H1 (cell line): ENCODE results near the gene NET1. TPM values are rescaled to one million over a fixed set of nuclear protein-coding genes. Genes with fewer than 3 reads are reported as not detected.

Experiments
- CTCF ChIA-PET: fragments of 300-600 bp; sonication (Branson Sonifier 250); formaldehyde crosslinking; loops from one replicate; lab custom pipeline; 2021; ENCODE audit not compliant: partially characterized antibody; lab: Charles Lee
- POLR2A ChIA-PET: fragments of 300-600 bp; sonication (Branson Sonifier 250); formaldehyde crosslinking; loops from one replicate; lab custom pipeline; 2021; ENCODE audit warnings: inconsistent platforms; ENCODE audit not compliant: partially characterized antibody; lab: Charles Lee
- DNase-seq, 2 experiments: peaks; one replicate each; pipeline versions ENCODE4 v3.0.0 to v3.0.0-alpha.2; 2010 to 2022; ENCODE audit warnings: low spot score in 2 of 2, low read depth in 1 of 2, mixed read lengths in 1 of 2
- FAIRE-seq: peaks from 2 replicates; lab custom pipeline; 2011; peaks lifted over from hg19 to GRCh38; lab: Jason Lieb, UNC
- H2AFZ ChIP-seq: 2 replicates; pipeline ENCODE4 v1.8.1; 2012; ENCODE audit warnings: low read length, inconsistent platforms
- H2AK5ac ChIP-seq: 2 replicates; pipeline ENCODE4 v1.6.1; 2013; ENCODE audit warnings: low read depth, low read length
- H2BK120ac ChIP-seq: replicated peaks from 2 replicates; pipeline ENCODE3; 2013; ENCODE audit warnings: low read depth, low read length, inconsistent platforms
- H2BK12ac ChIP-seq: 2 replicates; pipeline ENCODE4 v1.6.1; 2013; ENCODE audit warnings: low read depth, low read length
- H2BK15ac ChIP-seq: 2 replicates; pipeline ENCODE4 v1.6.1; 2013; ENCODE audit warnings: low read length
- H2BK20ac ChIP-seq: 2 replicates; pipeline ENCODE4 v1.6.1; 2013; ENCODE audit warnings: low read length
- H2BK5ac ChIP-seq: 2 replicates; pipeline ENCODE4 v1.6.1; 2013; ENCODE audit warnings: low read depth, low read length
- H3K14ac ChIP-seq: 2 replicates; pipeline ENCODE4 v1.6.1; 2013; ENCODE audit warnings: inconsistent platforms; ENCODE audit not compliant: insufficient read length
- H3K18ac ChIP-seq: 2 replicates; pipeline ENCODE4 v1.6.1; 2013; ENCODE audit warnings: low read length; ENCODE audit errors: extremely low read depth
- H3K23ac ChIP-seq: 2 replicates; pipeline ENCODE4 v1.6.1; 2013; ENCODE audit warnings: inconsistent platforms; ENCODE audit not compliant: insufficient read length
- H3K23me2 ChIP-seq: 2 replicates; pipeline ENCODE4 v1.6.1; 2013; ENCODE audit warnings: low read depth, low read length
- H3K27ac ChIP-seq: 2 replicates; pipeline ENCODE4 v1.6.1; 2011; ENCODE audit warnings: low read depth, low read length, inconsistent platforms
- H3K27me3 ChIP-seq, 4 experiments: replicated peaks in 1 of 4; 1 replicate in 1 of 4; 2 replicates in 3 of 4; pipeline versions ENCODE4 v1.6.1 to v1.8.1; 2011 to 2013; ENCODE audit warnings: low read length in 3 of 4, mild to moderate bottlenecking in 3 of 4, inconsistent platforms in 2 of 4, mixed read lengths in 2 of 4, moderate library complexity in 1 of 4; ENCODE audit not compliant: control insufficient read depth in 3 of 4, insufficient read depth in 3 of 4; ENCODE audit errors: extremely low read depth in 1 of 4
- H3K36me3 ChIP-seq, 4 experiments: 2 replicates each; pipeline versions ENCODE4 v1.6.1 to v1.8.1; 2011 to 2013; ENCODE audit warnings: mild to moderate bottlenecking in 4 of 4, low read length in 3 of 4, moderate library complexity in 2 of 4, control low read depth in 1 of 4, inconsistent platforms in 1 of 4; ENCODE audit not compliant: insufficient read depth in 4 of 4, control insufficient read depth in 2 of 4
- H3K4ac ChIP-seq: replicated peaks from 2 replicates; pipeline ENCODE3; 2013; ENCODE audit warnings: low read length, low read depth, mixed read lengths, inconsistent platforms; ENCODE audit not compliant: insufficient read length
- H3K4me1 ChIP-seq, 4 experiments: replicated peaks in 1 of 4; 1 replicate in 1 of 4; 2 replicates in 3 of 4; pipeline versions ENCODE4 v1.6.1 to v1.8.1; 2011 to 2013; ENCODE audit warnings: low read length in 3 of 4, inconsistent platforms in 2 of 4, mixed read lengths in 1 of 4; ENCODE audit not compliant: insufficient read depth in 4 of 4, control insufficient read depth in 3 of 4
- H3K4me2 ChIP-seq, 2 experiments: 2 replicates each; pipeline versions ENCODE4 v1.6.1 to v1.8.1; 2011 to 2013; ENCODE audit warnings: low read depth in 2 of 2, low read length in 2 of 2, control low read depth in 1 of 2, inconsistent platforms in 1 of 2, mild to moderate bottlenecking in 1 of 2; ENCODE audit not compliant: insufficient read depth in 1 of 2
- H3K4me3 ChIP-seq, 4 experiments: fragments of 200-600, 300-600 bp in 1 of 4; sonication (generic), shearing (Covaris generic), sonication (Bioruptor Twin) in 1 of 4; 2 replicates each; pipeline versions ENCODE4 v1.5.1 to v1.8.1; 2011 to 2016; ENCODE audit warnings: low read length in 4 of 4, low read depth in 3 of 4, control low read depth in 2 of 4, inconsistent platforms in 2 of 4, mild to moderate bottlenecking in 2 of 4, mixed read lengths in 1 of 4, moderate library complexity in 1 of 4; ENCODE audit not compliant: insufficient read depth in 2 of 4; ENCODE audit errors: extremely low read depth in 1 of 4
- H3K56ac ChIP-seq: replicated peaks from 2 replicates; pipeline ENCODE3; 2013; ENCODE audit warnings: low read depth, mild to moderate bottlenecking, mixed read lengths, low read length, inconsistent platforms; ENCODE audit not compliant: insufficient read length
- H3K79me1 ChIP-seq: 2 replicates; pipeline ENCODE4 v1.6.1; 2013; ENCODE audit warnings: low read depth, low read length, control low read depth
- H3K79me2 ChIP-seq, 2 experiments: 2 replicates each; pipeline versions ENCODE4 v1.6.1 to v1.8.1; 2012 to 2013; ENCODE audit warnings: low read length in 2 of 2, mild to moderate bottlenecking in 2 of 2, inconsistent platforms in 1 of 2; ENCODE audit not compliant: insufficient read depth in 2 of 2, control insufficient read depth in 1 of 2
- H3K9ac ChIP-seq, 4 experiments: replicated peaks in 1 of 4; 1 replicate in 1 of 4; 2 replicates in 3 of 4; pipeline versions ENCODE4 v1.6.1 to v1.8.1; 2011 to 2013; ENCODE audit warnings: low read depth in 3 of 4, low read length in 3 of 4, control low read depth in 2 of 4, mild to moderate bottlenecking in 2 of 4, moderate library complexity in 2 of 4, inconsistent platforms in 1 of 4; ENCODE audit errors: extremely low read depth in 1 of 4
- H3K9me3 ChIP-seq, 2 experiments: 2 replicates each; pipeline versions ENCODE4 v1.6.1 to v1.8.1; 2012 to 2013; ENCODE audit warnings: mild to moderate bottlenecking in 2 of 2, moderate library complexity in 2 of 2, control low read depth in 1 of 2, inconsistent platforms in 1 of 2, low read depth in 1 of 2, low read length in 1 of 2, mixed read lengths in 1 of 2; ENCODE audit not compliant: insufficient read depth in 2 of 2
- H4K20me1 ChIP-seq, 2 experiments: replicated peaks in 1 of 2; 2 replicates each; pipeline versions ENCODE3 to v1.8.1; 2011 to 2013; ENCODE audit warnings: inconsistent platforms in 2 of 2, low read length in 2 of 2, mild to moderate bottlenecking in 1 of 2; ENCODE audit not compliant: insufficient read depth in 2 of 2, control insufficient read depth in 1 of 2
- H4K5ac ChIP-seq: 2 replicates; pipeline ENCODE4 v1.6.1; 2013; ENCODE audit warnings: low read length, low read depth, mixed read lengths, inconsistent platforms; ENCODE audit not compliant: insufficient read length
- H4K8ac ChIP-seq: 2 replicates; pipeline ENCODE4 v1.8.0; 2013; ENCODE audit warnings: mild to moderate bottlenecking, moderate library complexity, low read length, inconsistent platforms; ENCODE audit not compliant: insufficient read depth; ENCODE audit errors: extremely low read depth
- H4K91ac ChIP-seq: replicated peaks from 2 replicates; pipeline ENCODE3; 2013; ENCODE audit warnings: low read length, mixed read lengths, inconsistent platforms; ENCODE audit not compliant: insufficient read length
- JUN ChIP-seq: IDR thresholded peaks from 2 replicates; pipeline ENCODE4 v1.6.1; 2011; ENCODE audit warnings: low read depth, mild to moderate bottlenecking, improper control_type of control experiment, low read length
- KDM5A ChIP-seq: fragments of 200-600 bp; IDR thresholded peaks from 2 replicates; pipeline ENCODE4 v1.7.1; 2012; ENCODE audit warnings: mild to moderate bottlenecking, low read length, inconsistent platforms, mixed read lengths
- MAFK ChIP-seq: IDR thresholded peaks from 2 replicates; pipeline ENCODE4 v1.6.1; 2012; ENCODE audit warnings: low read depth, mild to moderate bottlenecking, improper control_type of control experiment, low read length
- NRF1 ChIP-seq: IDR thresholded peaks from 2 replicates; pipeline ENCODE4 v1.6.1; 2011; ENCODE audit warnings: mild to moderate bottlenecking, low read depth, low read length, improper control_type of control experiment
- RAD21 ChIP-seq, 2 experiments: IDR thresholded peaks in 1 of 2; conservative IDR thresholded peaks in 1 of 2; 2 replicates each; pipeline ENCODE4 v1.6.1; 2011; ENCODE audit warnings: low read depth in 2 of 2, low read length in 2 of 2, improper control_type of control experiment in 1 of 2, inconsistent platforms in 1 of 2, mild to moderate bottlenecking in 1 of 2, moderate library complexity in 1 of 2
- RFX5 ChIP-seq: IDR thresholded peaks from 2 replicates; pipeline ENCODE4 v1.6.1; 2011; ENCODE audit warnings: low read depth, low read length, improper control_type of control experiment, borderline replicate concordance
- RXRA ChIP-seq: IDR thresholded peaks from 2 replicates; pipeline ENCODE4 v1.6.1; 2011; ENCODE audit warnings: low read depth, mild to moderate bottlenecking, low read length, moderate library complexity; ENCODE audit not compliant: insufficient read depth
- TAF7 ChIP-seq: optimal IDR thresholded peaks from 2 replicates; pipeline ENCODE3; 2011; ENCODE audit warnings: low read depth, mild to moderate bottlenecking, inconsistent platforms, low read length, moderate library complexity, borderline replicate concordance
- TEAD4 ChIP-seq: IDR thresholded peaks from 2 replicates; pipeline ENCODE4 v1.6.1; 2012; ENCODE audit warnings: low read depth, low read length, inconsistent platforms, mixed read lengths
- WGBS, 2 experiments: shearing (Covaris generic) in 1 of 2; methylation state at CpG; one replicate each; pipeline versions ENCODE4 v1.1.6 to v1.1.7; 2013 to 2015; ENCODE audit warnings: low lambda C conversion rate in 2 of 2, mixed read lengths in 2 of 2, inconsistent platforms in 1 of 2, low coverage in 1 of 2, missing lambda C conversion rate in 1 of 2; ENCODE audit not compliant: insufficient replicate concordance in 2 of 2, insufficient coverage in 1 of 2, insufficient read length in 1 of 2; ENCODE audit errors: extremely low coverage in 1 of 2, missing lambda C conversion rate in 1 of 2; 5-methylcytosine and 5-hydroxymethylcytosine counted together
- polyA plus RNA-seq, 7 experiments: library from polyadenylated mRNA; depleted of rRNA in 3 of 7; stranded (reverse) in 5 of 7; unstranded in 2 of 7; fragments of >200 nt in 5 of 7; fragments of 200-250 nt in 2 of 7; gene quantifications; 1 replicate in 5 of 7; 2 replicates in 1 of 7; 4 replicates in 1 of 7; pipeline versions ENCODE4 v1.2.1 to v1.2.3, GENCODE V29; 2011 to 2013; ENCODE audit warnings: missing spikeins in 2 of 7, mixed read lengths in 2 of 7
- total RNA-seq: library from RNA; stranded (reverse); fragmentation: NEBNext Ultra II Directional; extraction: Animal tissue kit (Norgen Biotek cat#: 25700); gene quantifications from 2 replicates; pipeline ENCODE4 v1.2.1, GENCODE V29; 2021
- TF ChIP-seq, protein P1 (sequence below): IDR thresholded peaks from 2 replicates; pipeline ENCODE4 v1.6.1; 2012; ENCODE audit warnings: low read length, inconsistent platforms

The NET1 gene
- total and polyA plus RNA-seq, 2 of the 8 experiments (the other 6 are each of a cell fraction or from before 2014, with no cell fraction given), result 21.5 to 117 TPM

GRCh38 chr10:5467634-5468255 is 55.4 kb downstream of the NET1 start:
- Histone ChIP-seq H2AFZ (no peak overlapping the region), H3K18ac (peak overlapping the region; percentile 93), H3K4me3 (no peak overlapping the region), H2BK120ac (peak overlapping the region; percentile 52), H3K4me1 (peaks cover 8 to 18% (median 14%) of the 10 kb centered on the region in 4 experiments), H3K27ac (no peak overlapping the region), H4K5ac (no peak overlapping the region), H3K79me1 (no peaks in the 10 kb centered on the region), H3K56ac (no peak overlapping the region), H2BK12ac (peak overlapping the region; percentile 94), H2BK15ac (peak overlapping the region; percentile 90; the same call in 1 of the 2 replicates), H4K8ac (no peak overlapping the region), H3K9me3 (peaks cover 20 to 22% of the 10 kb centered on the region in 2 experiments), H3K9ac (no peak overlapping the region), H3K27me3 (peaks cover 0 to 4% (median 0%) of the 10 kb centered on the region in 4 experiments; a peak in 1 of 7 replicates), H2BK5ac (peak overlapping the region; percentile 96; the same call in 1 of the 2 replicates), H4K91ac (peak overlapping the region; percentile 67), H3K14ac (no peak overlapping the region), H3K4ac (peak overlapping the region; percentile 89), H3K79me2 (no peaks in the 10 kb centered on the region), H3K23ac (no peak overlapping the region), H2AK5ac (peak overlapping the region; percentile 79; the same call in 1 of the 2 replicates), H3K4me2 (no peak overlapping the region), H4K20me1 (no peaks in the 10 kb centered on the region), H2BK20ac (peak overlapping the region; percentile 74), H3K23me2 (peaks cover 8% of the 10 kb centered on the region; the same call in 1 of the 2 replicates), H3K36me3 (no peaks in the 10 kb centered on the region; a peak in 1 of 8 replicates)
- POLR2A ChIA-PET, result interaction anchor here (0.9 to 4.8 kb wide), 9 partner anchors 10 to 51 kb away, joined by 3 to 44 read pairs (median 6); no protein-coding TSS in a partner anchor
- FAIRE-seq, result no peak
- CTCF ChIA-PET, result interaction anchor here (0.8 to 2.2 kb wide), 7 partner anchors 10 to 162 kb away, joined by 3 to 9 read pairs (median 4); no protein-coding TSS in a partner anchor
- DNase-seq, result peak in 1 of 2 experiments; percentile 44
- 94% methylated on average over 6 of the region's 6 CpGs; no CpG with 5 or more reads in 1 of the 2 experiments for WGBS, 2 experiments
- TF ChIP-seq KDM5A (no peak), RAD21 (IDR thresholded peaks at IDR 0.05 in 1 of 2, conservative IDR thresholded peaks at IDR 0.05 in 1 of 2; ENCODE audit: low read depth in 2 of 2, low read length in 2 of 2) (no peak), JUN (no peak), TAF7 (no peak), NRF1 (no peak), RXRA (no peak), MAFK (no peak), TEAD4 (no peak), RFX5 (no peak)
- TF ChIP-seq, protein P1, sequence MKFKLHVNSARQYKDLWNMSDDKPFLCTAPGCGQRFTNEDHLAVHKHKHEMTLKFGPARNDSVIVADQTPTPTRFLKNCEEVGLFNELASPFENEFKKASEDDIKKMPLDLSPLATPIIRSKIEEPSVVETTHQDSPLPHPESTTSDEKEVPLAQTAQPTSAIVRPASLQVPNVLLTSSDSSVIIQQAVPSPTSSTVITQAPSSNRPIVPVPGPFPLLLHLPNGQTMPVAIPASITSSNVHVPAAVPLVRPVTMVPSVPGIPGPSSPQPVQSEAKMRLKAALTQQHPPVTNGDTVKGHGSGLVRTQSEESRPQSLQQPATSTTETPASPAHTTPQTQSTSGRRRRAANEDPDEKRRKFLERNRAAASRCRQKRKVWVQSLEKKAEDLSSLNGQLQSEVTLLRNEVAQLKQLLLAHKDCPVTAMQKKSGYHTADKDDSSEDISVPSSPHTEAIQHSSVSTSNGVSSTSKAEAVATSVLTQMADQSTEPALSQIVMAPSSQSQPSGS, result no peak
